Stimulated activated CD4-positive, alpha-beta T cell treated with anti-CD3 and anti-CD28 coated beads, Interleukin-15, amount 100 ng/mL, for 1 hour (primary cell): Measurements from ENCODE around the gene C2orf92.
A peak's percentile ranks its signal among the peaks of the same experiment; 100 is the strongest.
"Not testable (repeated sequence)": the region's sequence is repeated elsewhere in the genome, so short reads cannot be mapped to it uniquely, and the experiment has no call there.

Source experiments
- DNase-seq, 2 donors: peaks; one replicate each; pipeline ENCODE4 v3.0.0-alpha.2; 2020; ENCODE audit warnings: low read depth in 1 of 2, low spot score in 1 of 2

The C2orf92 gene

GRCh38 chr2:97660044-97660774, 9.3 kb upstream of the C2orf92 start:
- no peak for DNase-seq

DNA sequence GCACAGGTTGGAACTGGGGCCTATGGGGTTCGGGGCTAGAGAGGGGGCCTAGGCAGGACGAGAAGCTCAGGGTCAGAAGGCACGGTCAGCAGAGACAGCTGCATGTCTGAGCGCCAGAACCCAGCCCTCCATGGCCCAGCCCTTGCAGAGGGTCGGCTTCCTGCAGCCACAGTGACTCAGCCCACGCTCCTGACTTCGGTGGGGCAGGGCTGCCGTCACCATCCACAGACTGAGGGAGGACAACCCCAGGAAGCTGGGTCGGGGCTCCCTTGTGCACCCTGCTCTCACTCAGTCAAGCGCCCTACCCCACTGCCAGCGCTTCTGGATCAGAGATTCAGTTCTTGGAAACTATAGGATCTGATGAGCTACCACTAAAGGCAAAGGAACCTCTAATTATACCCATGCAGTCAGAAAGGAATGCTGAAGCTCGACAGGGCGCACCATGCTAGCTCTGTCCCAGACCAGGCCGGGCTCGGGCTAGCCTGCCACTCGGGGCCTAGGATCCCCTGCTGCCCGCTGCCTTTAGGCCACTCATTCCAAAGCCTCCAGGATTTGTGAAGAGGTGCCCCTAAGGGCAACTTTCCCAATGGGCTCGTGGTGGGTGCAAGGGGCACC, 8.6 kb upstream of the C2orf92 start:
- no peak for DNase-seq

- DNase-seq = no peak
Observed at GRCh38 chr2:97661927-97662326, 7.6 kb upstream of the C2orf92 start.

GRCh38 chr2:97662386-97662894, 7.1 kb upstream of the C2orf92 start:
- no peak for DNase-seq

- DNase-seq = peak; percentile 32 to 59
Observed at GRCh38 chr2:97662895-97663625, 6.5 kb upstream of the C2orf92 start.

- no peak for DNase-seq
Observed at GRCh38 chr2:97663626-97663961, 5.9 kb upstream of the C2orf92 start.

GRCh38 chr2:97663962-97664635, 5.4 kb upstream of the C2orf92 start, which contains the start of gene ACTR1B:
Gene ACTR1B, minus strand, starts transcription at chr2:97664044. Its CDS starts 154 bp downstream, at chr2:97663890.
- peak; percentile 95 to 97 for DNase-seq

DNA sequence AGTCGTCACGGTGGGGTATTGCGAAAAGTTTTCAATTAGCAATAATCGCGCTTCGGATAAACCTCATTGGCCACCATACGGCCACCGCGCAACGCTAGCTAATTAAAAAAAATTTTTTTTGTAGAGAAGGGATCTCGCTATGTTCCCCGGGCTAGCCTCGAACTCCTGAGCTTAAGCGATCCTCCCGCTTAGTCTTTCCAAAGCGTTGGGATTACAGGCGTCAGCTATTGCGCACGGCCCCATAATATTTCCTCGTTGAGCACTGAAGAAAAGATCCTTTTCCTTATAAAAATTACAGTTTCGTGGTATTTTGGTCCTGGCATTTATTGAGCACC, 4.9 kb upstream of the C2orf92 start:
- no peak for DNase-seq

DNA sequence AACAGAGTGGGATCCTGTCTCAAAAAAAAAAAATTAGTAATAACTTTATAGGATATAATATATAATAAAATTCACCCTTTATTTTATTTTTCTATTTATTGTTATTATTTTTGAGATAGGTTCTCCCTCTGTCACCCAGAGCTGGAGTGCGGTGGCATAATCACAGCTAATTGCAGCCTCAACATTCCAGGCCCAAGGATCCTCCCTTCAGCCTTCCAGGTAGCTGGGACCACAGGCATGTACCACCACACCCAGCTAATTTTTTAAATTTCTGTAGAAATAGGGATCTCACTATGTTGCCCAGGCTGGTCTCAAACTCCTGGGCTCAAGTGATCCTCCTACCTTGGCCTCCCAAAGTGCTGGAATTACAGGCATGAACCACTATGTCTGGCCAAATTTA, 958 bp downstream of the C2orf92 start:
- DNase-seq = no peak

DNA sequence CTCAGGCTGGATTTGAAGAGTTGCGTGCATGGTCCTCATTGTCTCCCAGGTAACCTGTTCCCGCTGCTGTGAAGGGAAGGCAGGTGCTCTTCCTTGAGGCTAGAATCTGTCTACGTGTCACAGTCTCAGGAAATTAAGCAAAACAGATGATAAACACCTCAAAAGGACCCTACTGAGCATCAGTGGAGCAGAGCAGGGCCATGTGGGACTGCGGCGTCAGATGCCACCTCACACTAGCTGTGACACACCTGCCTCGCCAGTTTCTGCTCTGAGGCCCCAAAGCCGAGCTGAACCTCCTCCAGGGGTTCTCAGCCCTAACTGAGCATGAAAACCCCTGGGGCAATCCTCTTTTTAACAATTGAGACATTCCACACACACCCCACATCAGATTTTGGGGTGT, 2.0 kb downstream of the C2orf92 start:
- DNase-seq = no peak

DNA sequence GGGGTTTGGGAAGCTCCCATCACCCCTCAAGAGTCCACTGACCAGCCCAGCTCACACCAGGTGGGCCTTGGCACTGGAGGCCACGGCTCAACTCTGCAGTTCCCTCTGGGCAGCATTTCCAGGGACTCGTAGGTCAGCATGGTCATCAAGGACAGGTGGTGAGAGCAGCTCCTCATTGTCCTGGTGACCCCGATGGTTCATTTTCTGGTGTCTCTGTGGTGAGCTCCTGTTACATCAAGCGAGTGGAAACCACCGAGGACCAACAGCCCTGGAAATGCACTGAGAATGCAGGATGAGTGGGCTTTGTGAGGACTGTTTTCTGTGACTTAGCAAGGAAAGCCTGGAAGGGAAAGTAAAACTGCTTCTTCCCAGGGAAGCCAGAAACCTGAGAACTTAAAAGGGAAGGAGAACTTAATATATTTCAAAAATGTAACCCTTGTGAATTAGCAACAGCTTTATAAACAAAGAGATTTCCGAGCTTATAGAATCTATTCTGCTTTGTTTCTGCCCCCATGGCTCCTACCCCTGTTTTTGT, 3.2 kb downstream of the C2orf92 start:
- DNase-seq = not testable (repeated sequence)

GRCh38 chr2:97673182-97673914, 3.8 kb downstream of the C2orf92 start:
- no peak for DNase-seq

DNA sequence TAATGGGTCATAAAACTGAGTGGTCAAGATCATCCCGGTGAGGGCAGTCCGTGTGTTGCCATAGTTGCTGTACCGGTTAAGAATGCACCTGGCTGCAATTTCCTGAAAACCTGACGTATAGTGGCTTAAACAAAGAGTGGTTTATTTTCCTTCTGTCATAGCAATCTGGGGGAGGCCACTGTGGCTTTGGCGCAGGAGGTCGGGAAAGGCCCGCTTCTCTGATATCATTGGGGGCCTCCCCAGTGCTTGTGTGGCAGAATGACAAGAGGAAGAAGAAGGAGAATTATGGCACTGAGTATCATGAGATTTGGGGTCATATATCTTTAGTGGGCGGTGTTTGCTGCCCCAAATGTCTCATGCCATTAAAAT, 4.4 kb downstream of the C2orf92 start:
- DNase-seq = no peak

GRCh38 chr2:97675430-97676113, 6.1 kb downstream of the C2orf92 start:
- DNase-seq = no peak

DNA sequence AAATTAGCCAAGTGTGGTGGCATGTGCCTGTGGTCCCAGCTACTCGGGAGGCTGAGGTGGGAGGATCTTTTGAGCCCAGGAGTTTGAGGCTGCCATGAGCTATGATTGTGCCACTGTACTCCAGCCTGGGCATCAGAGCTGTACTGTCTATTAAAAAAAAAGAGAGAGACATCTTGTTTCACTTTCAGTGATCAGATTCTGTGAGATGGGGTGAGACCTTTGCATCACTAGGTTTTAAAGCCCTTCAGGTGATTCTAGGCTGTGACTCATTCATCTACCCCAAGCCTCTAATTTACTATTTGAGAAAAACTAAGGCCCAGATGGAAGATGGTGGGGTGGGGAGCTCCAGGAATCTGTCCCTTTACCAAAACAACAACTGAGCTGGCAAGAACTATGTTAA, 7.1 kb downstream of the C2orf92 start:
- DNase-seq = no peak

DNA sequence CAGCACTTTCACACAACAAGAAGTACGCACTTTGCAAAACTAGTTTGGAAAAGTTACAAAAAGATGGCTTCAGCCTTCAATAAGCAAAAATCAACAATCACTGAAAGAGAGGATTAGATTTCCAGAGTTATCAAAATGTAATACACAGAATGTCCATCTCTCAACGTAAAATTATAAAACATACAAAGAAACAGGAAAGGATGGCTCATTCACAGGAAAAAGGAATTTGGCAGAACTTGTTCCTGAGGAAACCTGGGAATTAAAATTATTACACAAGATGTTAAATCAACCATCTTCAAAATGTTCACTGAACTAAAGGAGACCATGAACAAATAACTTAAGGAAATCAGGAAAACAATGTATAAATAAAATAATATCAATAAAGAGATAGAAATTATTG, 8.0 kb downstream of the C2orf92 start:
- DNase-seq = no peak

DNA sequence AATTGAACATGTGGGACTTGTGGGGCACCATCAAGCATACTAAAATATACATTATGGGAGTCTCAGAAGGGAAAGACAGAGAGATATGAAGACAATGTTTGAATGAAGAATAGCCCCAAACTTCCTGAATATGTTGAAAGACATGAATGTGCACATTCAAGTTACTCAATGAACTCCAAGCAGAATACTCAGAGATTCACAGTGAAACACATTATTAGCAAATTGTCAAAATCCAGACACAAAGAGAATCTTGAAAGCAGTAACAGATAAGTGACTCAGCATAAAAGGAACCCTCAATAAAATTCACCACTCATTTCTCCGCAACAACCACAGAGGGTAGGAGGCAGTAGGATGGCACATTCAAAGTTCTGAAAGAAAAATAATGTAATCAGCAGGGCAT, 8.8 kb downstream of the C2orf92 start:
- DNase-seq = no peak

DNA sequence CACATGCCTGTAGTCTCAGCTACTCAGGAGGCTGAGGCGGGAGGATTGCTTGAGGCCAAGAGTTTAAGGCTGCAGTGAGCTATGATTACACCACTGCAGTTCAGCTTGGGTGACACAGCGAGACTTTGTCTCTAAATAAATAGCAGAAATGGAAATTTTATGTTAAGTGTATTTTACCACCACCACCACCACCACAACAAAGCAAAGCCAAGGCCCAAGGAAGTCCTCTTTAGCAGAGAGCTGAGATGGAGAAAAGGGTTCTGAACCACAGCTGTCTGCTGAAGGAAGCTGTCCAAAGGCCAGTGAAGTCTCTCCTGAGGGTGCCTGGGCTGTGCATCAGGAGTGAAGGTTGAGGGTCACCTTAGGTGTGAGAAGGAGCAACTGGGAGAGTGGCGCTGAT, 17.7 kb downstream of the C2orf92 start:
- not testable (repeated sequence) for DNase-seq

GRCh38 chr2:97688062-97688827, 18.7 kb downstream of the C2orf92 start:
- no peak for DNase-seq
